Measurements from ENCODE around the gene ZBTB16.

Gene ZBTB16

DNA sequence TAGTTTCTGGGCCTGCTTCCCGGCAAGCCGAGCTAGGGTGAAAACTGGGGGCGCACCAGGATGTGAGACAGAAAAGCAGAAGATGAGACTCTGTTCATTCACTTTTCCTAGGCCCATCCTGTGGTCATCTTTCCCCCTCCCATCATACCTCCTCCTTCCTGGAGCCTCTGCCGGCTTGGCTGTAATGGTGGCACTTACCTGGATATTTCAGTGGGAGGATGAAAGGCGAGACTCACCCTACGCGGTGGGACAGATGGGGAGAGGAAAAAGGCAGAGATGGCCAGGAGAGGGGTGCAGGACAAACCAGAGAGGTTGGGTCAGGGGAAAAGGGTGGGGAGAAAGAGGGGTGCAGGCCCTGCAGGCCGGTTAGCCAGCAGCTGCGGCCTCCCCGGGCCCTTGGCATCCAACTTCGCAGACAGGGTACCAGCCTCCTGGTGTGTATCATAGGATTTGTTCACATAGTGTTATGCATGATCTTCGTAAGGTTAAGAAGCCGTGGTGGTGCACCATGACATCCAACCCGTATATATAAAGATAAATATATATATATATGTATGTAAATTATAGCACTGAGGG lies 195.1 kb downstream of the ZBTB16 start:
- peak overlapping the region; percentile 84 for H3K18ac ChIP-seq (ENCODE audit: low read length)
- peak overlapping the region; percentile 43 for H2BK12ac ChIP-seq (ENCODE audit: low read length)
- no peak overlapping the region for H2AFZ ChIP-seq (ENCODE audit: low read length)
- no peak overlapping the region for H3K9ac ChIP-seq (ENCODE audit: low read depth, low read length, poor library complexity)
- DNase-seq (ENCODE audit: low spot score): no peak
- no CpG with 5 or more reads among the region's 14 CpGs for WGBS, 2 donors (ENCODE audit: extremely low coverage in 2 of 2, insufficient read length in 2 of 2, insufficient replicate concordance in 1 of 2)
- H3K23ac ChIP-seq (ENCODE audit: low read depth, low read length, poor library complexity): no peak overlapping the region
- no peak overlapping the region for H2BK5ac ChIP-seq (ENCODE audit: low read length)
- H3K4me1 ChIP-seq (ENCODE audit: control insufficient read depth in 2 of 2, insufficient read depth in 1 of 2, low read depth in 1 of 2, low read length in 2 of 2): peaks cover 49 to 59% of the 10 kb centered on the region in 2 donors
- peak overlapping the region; percentile 71 for H2AK5ac ChIP-seq (ENCODE audit: low read depth, low read length)
- H2BK15ac ChIP-seq (ENCODE audit: low read length): no peak overlapping the region
- peaks cover 6 to 31% of the 10 kb centered on the region in 2 donors for H3K36me3 ChIP-seq (replicated peaks in 1 of 2; ENCODE audit: control insufficient read depth in 2 of 2, insufficient read depth in 2 of 2, low read length in 2 of 2)
- H3K27ac ChIP-seq (replicated peaks; ENCODE audit: low read length): no peak overlapping the region
- peak overlapping the region; percentile 66 for H4K91ac ChIP-seq (ENCODE audit: low read depth, low read length, poor library complexity)
- no peak overlapping the region for H3K14ac ChIP-seq (ENCODE audit: low read length)
- H3K4me2 ChIP-seq (ENCODE audit: insufficient read depth, low read length, poor library complexity, severe bottlenecking): no peak overlapping the region
- H4K8ac ChIP-seq (ENCODE audit: low read depth, low read length): no peak overlapping the region
- no peak overlapping the region for H3K4ac ChIP-seq (ENCODE audit: low read length)
- H2BK120ac ChIP-seq (ENCODE audit: low read depth, low read length): peak overlapping the region; percentile 10
- H3K27me3 ChIP-seq (ENCODE audit: control insufficient read depth in 3 of 3, insufficient read depth in 3 of 3, low read depth in 1 of 3, low read length in 3 of 3): no peaks in the 10 kb centered on the region
- H3K4me3 ChIP-seq (ENCODE audit: low read length in 2 of 2): no peak overlapping the region
- H3K9me3 ChIP-seq (replicated peaks in 1 of 2; ENCODE audit: control insufficient read depth in 2 of 2, insufficient read depth in 1 of 2, low read depth in 1 of 2, low read length in 2 of 2): no peaks in the 10 kb centered on the region
- no peaks in the 10 kb centered on the region for H3K79me1 ChIP-seq (ENCODE audit: low read depth, low read length)

DNA sequence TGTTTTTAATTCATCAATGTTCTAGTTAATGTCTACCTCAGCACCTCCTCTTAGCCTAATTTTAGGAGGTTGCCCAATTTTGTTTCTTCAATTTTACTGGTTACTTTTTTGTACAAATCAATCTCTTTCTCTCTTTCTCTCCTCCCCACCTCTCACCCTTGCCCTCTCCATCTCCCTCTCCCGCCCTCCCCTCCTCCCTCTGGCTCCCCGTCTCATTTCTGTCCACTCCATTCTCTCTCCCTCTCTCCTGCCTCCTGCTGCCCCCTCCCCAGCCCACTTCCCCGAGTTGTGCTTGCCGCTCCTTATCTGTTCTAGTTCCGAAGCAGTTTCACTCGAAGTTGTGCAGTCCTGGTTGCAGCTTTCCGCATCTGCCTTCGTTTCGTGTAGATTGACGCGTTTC lies 195.8 kb downstream of the ZBTB16 start:
- H2BK5ac ChIP-seq (ENCODE audit: low read length): no peak overlapping the region
- DNase-seq (ENCODE audit: low spot score): no peak
- H2BK15ac ChIP-seq (ENCODE audit: low read length): no peak overlapping the region
- no peak overlapping the region for H2BK12ac ChIP-seq (ENCODE audit: low read length)
- no peaks in the 10 kb centered on the region for H3K27me3 ChIP-seq (ENCODE audit: control insufficient read depth in 3 of 3, insufficient read depth in 3 of 3, low read depth in 1 of 3, low read length in 3 of 3)
- peaks cover 51 to 62% of the 10 kb centered on the region in 2 donors for H3K4me1 ChIP-seq (ENCODE audit: control insufficient read depth in 2 of 2, insufficient read depth in 1 of 2, low read depth in 1 of 2, low read length in 2 of 2)
- H3K4me2 ChIP-seq (ENCODE audit: insufficient read depth, low read length, poor library complexity, severe bottlenecking): no peak overlapping the region
- no CpG with 5 or more reads among the region's 11 CpGs for WGBS, 2 donors (ENCODE audit: extremely low coverage in 2 of 2, insufficient read length in 2 of 2, insufficient replicate concordance in 1 of 2)
- no peak overlapping the region for H3K4me3 ChIP-seq (ENCODE audit: low read length in 2 of 2)
- H3K23ac ChIP-seq (ENCODE audit: low read depth, low read length, poor library complexity): no peak overlapping the region
- H3K79me1 ChIP-seq (ENCODE audit: low read depth, low read length): peaks cover 3% of the 10 kb centered on the region
- H4K91ac ChIP-seq (ENCODE audit: low read depth, low read length, poor library complexity): no peak overlapping the region
- no peak overlapping the region for H3K14ac ChIP-seq (ENCODE audit: low read length)
- H2AK5ac ChIP-seq (ENCODE audit: low read depth, low read length): no peak overlapping the region
- H3K27ac ChIP-seq (replicated peaks; ENCODE audit: low read length): peak overlapping the region; percentile 2
- no peak overlapping the region for H3K9ac ChIP-seq (ENCODE audit: low read depth, low read length, poor library complexity)
- H3K9me3 ChIP-seq (replicated peaks in 1 of 2; ENCODE audit: control insufficient read depth in 2 of 2, insufficient read depth in 1 of 2, low read depth in 1 of 2, low read length in 2 of 2): no peaks in the 10 kb centered on the region
- H4K8ac ChIP-seq (ENCODE audit: low read depth, low read length): no peak overlapping the region
- no peak overlapping the region for H2BK120ac ChIP-seq (ENCODE audit: low read depth, low read length)
- no peak overlapping the region for H3K18ac ChIP-seq (ENCODE audit: low read length)
- H3K36me3 ChIP-seq (replicated peaks in 1 of 2; ENCODE audit: control insufficient read depth in 2 of 2, insufficient read depth in 2 of 2, low read length in 2 of 2): peaks cover 3 to 24% of the 10 kb centered on the region in 2 donors
- H2AFZ ChIP-seq (ENCODE audit: low read length): no peak overlapping the region
- H3K4ac ChIP-seq (ENCODE audit: low read length): no peak overlapping the region

DNA sequence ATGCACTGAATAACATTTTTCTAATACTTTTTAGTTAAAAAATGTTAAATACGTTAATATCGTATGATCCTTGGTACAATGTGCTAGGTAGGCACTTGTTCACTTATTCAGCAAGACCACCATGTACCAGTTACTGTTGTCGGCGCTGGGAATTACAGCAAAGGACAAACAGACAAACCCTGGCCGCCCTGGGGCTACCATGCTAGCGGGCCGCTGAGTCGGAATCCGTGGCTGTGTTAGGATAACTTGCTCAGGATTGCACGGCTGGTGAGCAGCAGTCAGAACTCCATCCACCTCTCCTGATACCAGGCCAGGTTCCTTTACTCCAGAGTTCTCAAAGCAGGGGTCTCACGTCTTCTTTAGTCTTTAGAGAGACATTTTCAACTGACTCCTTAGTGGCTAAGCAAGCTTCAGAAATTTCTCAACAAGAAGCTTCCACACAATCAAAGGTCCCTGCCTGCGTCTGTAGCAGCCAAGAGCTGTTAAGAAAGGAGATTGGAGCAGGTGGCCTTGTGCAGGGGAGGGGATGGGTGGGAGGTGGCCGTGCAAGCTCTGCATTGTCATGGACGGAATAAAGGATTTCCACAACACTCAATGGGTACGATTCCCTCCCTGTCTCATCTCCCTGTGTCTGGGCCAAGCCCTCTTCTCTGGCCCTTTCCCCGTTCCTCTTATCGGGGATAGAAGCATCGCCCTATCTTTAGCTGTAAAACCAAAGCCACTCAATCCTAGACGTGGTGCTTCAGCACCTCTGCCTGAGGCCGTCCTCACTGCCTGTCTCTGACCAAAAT lies 196.9 kb downstream of the ZBTB16 start:
- peak overlapping the region; percentile 25 for H3K14ac ChIP-seq (ENCODE audit: low read length)
- H3K4me3 ChIP-seq (ENCODE audit: low read length in 2 of 2): no peak overlapping the region
- peak overlapping the region; percentile 66 for H2BK15ac ChIP-seq (ENCODE audit: low read length)
- H3K9ac ChIP-seq (ENCODE audit: low read depth, low read length, poor library complexity): peak overlapping the region; percentile 32
- no peak overlapping the region for H3K23ac ChIP-seq (ENCODE audit: low read depth, low read length, poor library complexity)
- H3K27me3 ChIP-seq (ENCODE audit: control insufficient read depth in 3 of 3, insufficient read depth in 3 of 3, low read depth in 1 of 3, low read length in 3 of 3): no peaks in the 10 kb centered on the region
- no CpG with 5 or more reads among the region's 20 CpGs for WGBS, 2 donors (ENCODE audit: extremely low coverage in 2 of 2, insufficient read length in 2 of 2, insufficient replicate concordance in 1 of 2)
- H3K18ac ChIP-seq (ENCODE audit: low read length): peak overlapping the region; percentile 97
- peak overlapping the region; percentile 84 for H3K4ac ChIP-seq (ENCODE audit: low read length)
- DNase-seq (ENCODE audit: low spot score): peak; percentile 39
- H4K91ac ChIP-seq (ENCODE audit: low read depth, low read length, poor library complexity): peak overlapping the region; percentile 34
- peak overlapping the region; percentile 98 for H2BK5ac ChIP-seq (ENCODE audit: low read length)
- no peak overlapping the region for H4K8ac ChIP-seq (ENCODE audit: low read depth, low read length)
- peak overlapping the region; percentile 98 for H2AK5ac ChIP-seq (ENCODE audit: low read depth, low read length)
- H3K4me2 ChIP-seq (ENCODE audit: insufficient read depth, low read length, poor library complexity, severe bottlenecking): no peak overlapping the region
- H2BK120ac ChIP-seq (ENCODE audit: low read depth, low read length): peak overlapping the region; percentile 99
- H3K4me1 ChIP-seq (ENCODE audit: control insufficient read depth in 2 of 2, insufficient read depth in 1 of 2, low read depth in 1 of 2, low read length in 2 of 2): peaks cover 48 to 58% of the 10 kb centered on the region in 2 donors
- peaks cover 3% of the 10 kb centered on the region for H3K79me1 ChIP-seq (ENCODE audit: low read depth, low read length)
- H2AFZ ChIP-seq (ENCODE audit: low read length): no peak overlapping the region
- peak overlapping the region; percentile 85 for H3K27ac ChIP-seq (replicated peaks; ENCODE audit: low read length)
- H3K9me3 ChIP-seq (replicated peaks in 1 of 2; ENCODE audit: control insufficient read depth in 2 of 2, insufficient read depth in 1 of 2, low read depth in 1 of 2, low read length in 2 of 2): no peaks in the 10 kb centered on the region
- H3K36me3 ChIP-seq (replicated peaks in 1 of 2; ENCODE audit: control insufficient read depth in 2 of 2, insufficient read depth in 2 of 2, low read length in 2 of 2): peaks cover 0 to 14% of the 10 kb centered on the region in 2 donors
- peak overlapping the region; percentile 98 for H2BK12ac ChIP-seq (ENCODE audit: low read length)

DNA sequence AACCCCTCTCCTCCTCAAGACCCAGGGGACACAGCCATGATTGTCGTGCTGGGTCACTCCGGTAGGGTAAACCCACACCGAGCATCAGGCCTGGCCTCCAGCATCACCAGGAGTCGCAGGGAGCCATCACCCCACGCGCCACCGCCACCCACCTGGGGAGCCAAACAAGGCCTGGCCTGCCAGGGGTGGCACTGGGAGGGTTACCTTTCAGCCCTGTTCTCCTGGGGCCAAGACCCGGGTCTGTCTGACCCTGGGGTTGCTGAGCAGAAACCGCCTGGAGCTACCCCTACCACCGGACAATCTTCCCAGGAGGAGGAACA lies 197.4 kb downstream of the ZBTB16 start:
- Histone ChIP-seq H3K36me3 (replicated peaks in 1 of 2; ENCODE audit: control insufficient read depth in 2 of 2, insufficient read depth in 2 of 2, low read length in 2 of 2) (peaks cover 0 to 8% of the 10 kb centered on the region in 2 donors), H2AFZ (ENCODE audit: low read length) (no peak overlapping the region), H3K14ac (ENCODE audit: low read length) (peak overlapping the region; percentile 25), H3K4ac (ENCODE audit: low read length) (peak overlapping the region; percentile 84), H2BK15ac (ENCODE audit: low read length) (peak overlapping the region; percentile 66), H3K9me3 (replicated peaks in 1 of 2; ENCODE audit: control insufficient read depth in 2 of 2, insufficient read depth in 1 of 2, low read depth in 1 of 2, low read length in 2 of 2) (no peaks in the 10 kb centered on the region), H3K9ac (ENCODE audit: low read depth, low read length, poor library complexity) (peak overlapping the region; percentile 78), H3K27ac (replicated peaks; ENCODE audit: low read length) (peak overlapping the region; percentile 85), H3K4me3 (ENCODE audit: low read length in 2 of 2) (no peak overlapping the region), H2AK5ac (ENCODE audit: low read depth, low read length) (peak overlapping the region; percentile 98), H3K79me1 (ENCODE audit: low read depth, low read length) (peaks cover 3% of the 10 kb centered on the region), H4K91ac (ENCODE audit: low read depth, low read length, poor library complexity) (peak overlapping the region; percentile 34), H2BK5ac (ENCODE audit: low read length) (peak overlapping the region; percentile 98), H3K4me2 (ENCODE audit: insufficient read depth, low read length, poor library complexity, severe bottlenecking) (no peak overlapping the region), H4K8ac (ENCODE audit: low read depth, low read length) (no peak overlapping the region), H3K4me1 (ENCODE audit: control insufficient read depth in 2 of 2, insufficient read depth in 1 of 2, low read depth in 1 of 2, low read length in 2 of 2) (peaks cover 45 to 55% of the 10 kb centered on the region in 2 donors), H3K27me3 (ENCODE audit: control insufficient read depth in 3 of 3, insufficient read depth in 3 of 3, low read depth in 1 of 3, low read length in 3 of 3) (no peaks in the 10 kb centered on the region), H3K18ac (ENCODE audit: low read length) (peak overlapping the region; percentile 97), H3K23ac (ENCODE audit: low read depth, low read length, poor library complexity) (peak overlapping the region; percentile 49), H2BK120ac (ENCODE audit: low read depth, low read length) (peak overlapping the region; percentile 99), H2BK12ac (ENCODE audit: low read length) (peak overlapping the region; percentile 98)
- no peak for DNase-seq (ENCODE audit: low spot score)
- WGBS, 2 donors (ENCODE audit: extremely low coverage in 2 of 2, insufficient read length in 2 of 2, insufficient replicate concordance in 1 of 2): no CpG with 5 or more reads among the region's 10 CpGs

All from neuronal stem cell (in vitro differentiated cells).